NT2/D1 (cell line): ENCODE measurements around the gene PLD4.

Experiments used
- SUZ12 ChIP-seq: IDR thresholded peaks from 2 replicates; pipeline ENCODE4 v1.6.1; 2011; ENCODE audit not compliant: insufficient read length, insufficient read depth; ENCODE audit errors: extremely low read depth
- ZNF274 ChIP-seq: IDR thresholded peaks from 2 replicates; pipeline ENCODE4 v1.6.1; 2011; ENCODE audit warnings: mild to moderate bottlenecking, low read depth, low read length

GRCh38 chr14:104971447-104972240 is 47.0 kb downstream of the PLD4 start:
- TF ChIP-seq SUZ12 (no peak), ZNF274 (no peak)
